ENCODE data around the gene SLC5A10.
A peak's percentile ranks its signal among the peaks of the same experiment; 100 is the strongest.

SLC5A10 gene

DNA sequence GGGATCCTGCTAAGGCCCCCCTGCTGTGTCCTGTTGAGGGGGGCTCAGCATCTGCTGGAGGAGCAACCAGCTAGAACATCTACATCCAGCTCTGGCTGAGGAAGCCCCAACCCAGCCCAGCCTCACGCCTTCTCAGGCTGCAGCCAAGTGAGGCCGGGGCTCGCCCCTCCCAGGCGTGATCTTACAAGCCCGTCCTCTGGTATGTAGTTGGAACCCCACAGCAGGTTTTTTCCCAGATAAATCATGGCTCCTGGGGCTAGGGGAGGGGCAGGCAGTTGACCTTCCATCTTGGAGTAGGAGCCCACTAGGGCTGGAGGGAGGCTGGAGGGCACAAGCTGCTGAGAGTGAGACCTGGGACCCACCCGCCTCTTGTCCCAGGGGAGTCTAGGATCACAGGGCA lies 47.9 kb downstream of the SLC5A10 start:
- H3K36me3 Mint-ChIP-seq (ENCODE audit: low read depth), result peaks cover 22% of the 10 kb centered on the region
- no peak overlapping the region for H3K4me3 Mint-ChIP-seq
- no peak overlapping the region for H3K27ac Mint-ChIP-seq
- peaks cover 19% of the 10 kb centered on the region for H3K9me3 Mint-ChIP-seq
- peaks cover 16% of the 10 kb centered on the region for H3K27me3 Mint-ChIP-seq (ENCODE audit: low read depth, poor library complexity)
- TF ChIP-seq, protein P1, sequence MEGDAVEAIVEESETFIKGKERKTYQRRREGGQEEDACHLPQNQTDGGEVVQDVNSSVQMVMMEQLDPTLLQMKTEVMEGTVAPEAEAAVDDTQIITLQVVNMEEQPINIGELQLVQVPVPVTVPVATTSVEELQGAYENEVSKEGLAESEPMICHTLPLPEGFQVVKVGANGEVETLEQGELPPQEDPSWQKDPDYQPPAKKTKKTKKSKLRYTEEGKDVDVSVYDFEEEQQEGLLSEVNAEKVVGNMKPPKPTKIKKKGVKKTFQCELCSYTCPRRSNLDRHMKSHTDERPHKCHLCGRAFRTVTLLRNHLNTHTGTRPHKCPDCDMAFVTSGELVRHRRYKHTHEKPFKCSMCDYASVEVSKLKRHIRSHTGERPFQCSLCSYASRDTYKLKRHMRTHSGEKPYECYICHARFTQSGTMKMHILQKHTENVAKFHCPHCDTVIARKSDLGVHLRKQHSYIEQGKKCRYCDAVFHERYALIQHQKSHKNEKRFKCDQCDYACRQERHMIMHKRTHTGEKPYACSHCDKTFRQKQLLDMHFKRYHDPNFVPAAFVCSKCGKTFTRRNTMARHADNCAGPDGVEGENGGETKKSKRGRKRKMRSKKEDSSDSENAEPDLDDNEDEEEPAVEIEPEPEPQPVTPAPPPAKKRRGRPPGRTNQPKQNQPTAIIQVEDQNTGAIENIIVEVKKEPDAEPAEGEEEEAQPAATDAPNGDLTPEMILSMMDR (IDR thresholded peaks at IDR 0.05), result no peak
- no peak for DNase-seq
- peaks cover 18% of the 10 kb centered on the region for H3K4me1 Mint-ChIP-seq

DNA sequence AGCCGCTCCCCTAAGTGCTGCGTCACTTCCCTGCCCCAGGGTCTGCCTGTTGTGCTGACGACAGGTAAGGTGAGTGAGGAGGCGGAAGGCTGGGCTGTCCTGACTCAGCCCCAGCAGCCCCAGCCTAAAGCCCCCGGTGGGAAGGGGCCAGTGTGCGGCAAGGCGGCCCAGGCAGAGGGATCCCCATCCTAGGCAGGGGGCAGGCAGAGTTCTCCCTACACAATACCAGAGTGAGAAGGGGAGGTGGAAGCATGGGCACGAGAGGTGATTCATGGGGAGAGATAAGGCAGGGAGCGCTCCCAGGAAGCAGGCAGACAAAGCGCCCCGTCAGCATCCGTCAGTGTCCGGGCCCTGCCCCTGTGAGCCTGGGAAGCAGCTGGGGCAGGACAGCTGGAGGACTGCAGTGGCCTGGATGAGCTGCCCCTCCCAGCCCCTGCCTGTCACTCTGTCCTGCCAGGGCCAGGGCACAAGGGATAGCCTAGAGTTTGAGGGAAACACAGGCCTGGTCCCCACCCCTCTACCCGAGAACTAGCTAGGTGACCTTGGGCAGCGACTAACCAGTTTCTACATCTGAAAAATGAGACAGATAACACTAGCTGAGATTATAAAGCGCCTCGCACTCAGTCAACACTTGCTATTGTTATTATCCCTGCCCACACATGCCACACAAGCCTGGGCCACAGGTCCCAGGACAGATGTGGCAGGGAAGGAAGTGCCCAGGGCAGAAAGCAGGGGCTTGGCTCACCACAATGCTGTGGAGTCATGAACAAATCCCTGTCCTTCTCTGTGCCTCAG lies 48.8 kb downstream of the SLC5A10 start:
- peaks cover 16% of the 10 kb centered on the region for H3K27me3 Mint-ChIP-seq (ENCODE audit: low read depth, poor library complexity)
- TF ChIP-seq, protein P1 (IDR thresholded peaks at IDR 0.05), result no peak
- no peak overlapping the region for H3K27ac Mint-ChIP-seq
- no peak for DNase-seq
- peaks cover 12% of the 10 kb centered on the region for H3K9me3 Mint-ChIP-seq
- no peak overlapping the region for H3K4me3 Mint-ChIP-seq
- H3K36me3 Mint-ChIP-seq (ENCODE audit: low read depth), result peaks cover 13% of the 10 kb centered on the region
- H3K4me1 Mint-ChIP-seq, result peaks cover 22% of the 10 kb centered on the region

DNA sequence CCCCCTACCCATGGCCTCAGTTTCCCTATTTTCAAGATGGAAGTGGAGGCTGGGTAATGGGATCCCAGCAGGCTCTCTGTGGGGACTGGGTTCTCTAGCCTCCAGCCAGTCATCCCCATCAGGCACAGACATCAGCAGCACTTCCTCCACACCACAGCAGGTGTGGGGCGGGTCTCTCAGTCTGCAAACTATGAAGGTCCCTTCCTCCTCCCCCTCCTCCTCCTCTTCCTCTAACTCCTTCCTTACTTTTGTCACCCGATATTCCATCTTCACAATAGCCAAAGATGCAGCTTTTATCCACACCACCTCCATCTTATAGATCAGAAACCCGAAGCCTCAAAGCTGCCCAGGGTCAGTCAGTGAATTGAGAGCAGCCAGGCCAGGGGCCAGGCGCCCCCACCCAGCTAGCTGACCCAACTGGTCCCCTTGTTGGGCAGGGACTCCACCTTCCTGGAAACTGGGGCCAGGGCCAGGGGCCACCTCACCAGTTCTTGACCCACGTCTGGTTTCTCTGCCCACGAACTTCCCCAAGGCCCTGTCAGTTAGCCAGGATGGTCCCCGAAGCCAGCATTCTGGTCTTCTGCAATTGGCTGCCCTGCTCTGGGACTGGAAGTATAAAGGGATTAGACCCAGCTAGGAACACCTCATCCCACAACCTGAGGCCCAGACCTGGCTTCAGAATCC lies 50.1 kb downstream of the SLC5A10 start:
- H3K27me3 Mint-ChIP-seq (ENCODE audit: low read depth, poor library complexity), result peaks cover 21% of the 10 kb centered on the region
- H3K4me3 Mint-ChIP-seq, result peak overlapping the region; percentile 5
- peaks cover 24% of the 10 kb centered on the region for H3K4me1 Mint-ChIP-seq
- TF ChIP-seq, protein P1 (IDR thresholded peaks at IDR 0.05), result no peak
- peaks cover 8% of the 10 kb centered on the region for H3K9me3 Mint-ChIP-seq
- peaks cover under 1% of the 10 kb centered on the region for H3K36me3 Mint-ChIP-seq (ENCODE audit: low read depth)
- H3K27ac Mint-ChIP-seq, result no peak overlapping the region
- no peak for DNase-seq

DNA sequence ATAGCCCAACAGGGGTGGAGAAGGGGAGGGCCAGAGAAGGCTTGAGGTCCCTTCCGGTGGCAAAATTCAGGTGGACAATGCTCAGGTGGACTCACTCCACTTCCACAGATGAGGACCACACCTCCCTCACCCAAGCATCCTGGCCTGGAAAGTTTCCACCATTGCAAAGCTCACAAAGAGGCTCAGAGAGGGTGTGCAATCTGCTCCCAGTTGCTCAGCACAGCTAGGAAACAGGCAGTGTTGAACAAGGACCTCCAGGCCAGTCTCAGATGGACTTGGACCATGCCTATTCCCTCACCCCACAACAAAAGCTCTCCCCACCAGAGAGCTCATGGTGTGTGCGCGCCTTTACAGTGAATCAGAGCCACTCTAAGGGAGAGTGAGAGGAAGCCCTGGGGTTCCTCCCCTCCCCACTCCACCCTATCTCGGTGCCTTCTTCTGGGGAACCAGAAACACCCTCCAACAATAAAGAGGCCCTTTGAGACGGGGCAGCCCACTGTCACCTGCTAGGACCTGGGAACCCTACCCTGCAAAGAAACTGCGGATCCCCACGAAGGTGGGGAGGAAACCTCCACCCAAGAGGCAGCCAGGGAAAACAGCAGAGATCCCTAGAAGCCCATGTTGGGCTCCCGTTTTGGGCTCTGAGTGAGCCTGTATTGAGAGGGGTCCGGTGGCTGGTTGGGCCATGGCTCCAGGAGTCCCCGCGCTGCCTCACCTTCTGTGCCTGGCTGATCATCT lies 51.0 kb downstream of the SLC5A10 start:
- peaks cover 21% of the 10 kb centered on the region for H3K27me3 Mint-ChIP-seq (ENCODE audit: low read depth, poor library complexity)
- TF ChIP-seq, protein P1 (IDR thresholded peaks at IDR 0.05), result no peak
- peak overlapping the region; percentile 82 for H3K4me3 Mint-ChIP-seq
- no peak for DNase-seq
- peaks cover 24% of the 10 kb centered on the region for H3K4me1 Mint-ChIP-seq
- H3K36me3 Mint-ChIP-seq (ENCODE audit: low read depth), result no peaks in the 10 kb centered on the region
- H3K27ac Mint-ChIP-seq, result no peak overlapping the region
- H3K9me3 Mint-ChIP-seq, result peaks cover 14% of the 10 kb centered on the region

DNA sequence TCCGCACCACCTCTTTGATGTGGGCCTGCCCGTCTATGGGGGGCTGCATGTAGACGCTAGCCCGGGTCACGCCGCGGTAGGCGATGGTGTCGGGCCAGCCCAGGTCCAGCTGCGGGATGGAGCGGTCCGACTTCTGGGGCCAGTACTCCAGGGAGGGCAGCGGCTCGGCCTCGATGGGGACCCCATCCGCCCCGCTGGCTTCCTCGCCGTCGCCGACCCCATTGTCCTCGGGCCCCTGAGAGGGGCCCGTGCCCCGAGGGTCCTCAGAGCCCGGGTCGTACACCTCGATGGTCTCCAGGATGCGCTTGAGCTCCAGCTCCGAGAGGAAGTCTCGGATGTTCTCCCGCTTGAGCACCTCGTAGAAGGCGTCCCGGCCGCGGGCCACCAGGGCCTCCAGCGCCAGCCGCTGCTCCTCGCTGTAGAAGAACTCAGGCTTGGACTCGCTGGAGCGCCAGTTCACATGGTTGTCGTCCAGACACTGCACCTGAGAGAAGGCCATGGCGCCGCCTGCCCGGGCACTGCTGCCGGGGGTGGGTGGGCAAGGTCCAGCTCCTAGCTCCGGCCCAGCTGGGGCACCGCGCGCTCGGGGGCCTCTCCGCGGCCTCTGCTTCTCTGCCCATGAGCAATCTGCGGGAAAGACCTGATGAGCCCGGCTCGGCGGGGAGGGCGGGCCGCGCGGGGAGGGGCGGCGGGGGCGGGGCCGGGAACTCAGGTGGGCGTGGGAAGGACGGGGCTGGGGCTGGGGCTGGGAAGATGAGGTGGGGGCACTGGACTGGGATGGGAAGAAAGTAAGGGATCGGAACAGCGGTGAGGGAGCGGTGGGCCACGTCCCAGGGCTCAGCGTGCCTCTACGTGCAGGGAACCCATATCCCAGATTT lies 51.8 kb downstream of the SLC5A10 start:
- H3K4me3 Mint-ChIP-seq, result peak overlapping the region; percentile 82
- DNase-seq, result peak; percentile 58
- TF ChIP-seq, protein P1 (IDR thresholded peaks at IDR 0.05), result no peak
- peaks cover 24% of the 10 kb centered on the region for H3K4me1 Mint-ChIP-seq
- no peaks in the 10 kb centered on the region for H3K36me3 Mint-ChIP-seq (ENCODE audit: low read depth)
- peaks cover 21% of the 10 kb centered on the region for H3K27me3 Mint-ChIP-seq (ENCODE audit: low read depth, poor library complexity)
- H3K27ac Mint-ChIP-seq, result no peak overlapping the region
- H3K9me3 Mint-ChIP-seq, result peaks cover 14% of the 10 kb centered on the region

Measured in nephron progenitor cell (in vitro differentiated cells).